Esophagus squamous epithelium (tissue), 4 donors: Measurements from ENCODE around the gene ZDHHC3.

Experiments used
- CTCF ChIP-seq, 6 experiments: fragments of 450-650 bp in 4 of 6; fragments of 200-600 bp in 2 of 6; sonication (generic) in 2 of 6; IDR thresholded peaks; one replicate each; pipeline ENCODE4 v1.5.1; 2016 to 2019; ENCODE audit warnings: antibody characterized with exemption in 6 of 6, mild to moderate bottlenecking in 4 of 6, moderate library complexity in 4 of 6
- POLR2A ChIP-seq, 4 donors: fragments of 450-650 bp; IDR thresholded peaks; one replicate each; pipeline ENCODE4 v1.6.1; 2017; ENCODE audit warnings: antibody characterized with exemption in 4 of 4, mild to moderate bottlenecking in 4 of 4, moderate library complexity in 3 of 4

GRCh38 chr3:44883213-44883955 is 92.6 kb downstream of the ZDHHC3 start:
- TF ChIP-seq CTCF (IDR thresholded peaks at IDR 0.05) (no peak), POLR2A (IDR thresholded peaks at IDR 0.05) (no peak)
